Upper lobe of left lung (tissue), 6 donors: ENCODE results near the gene LNX1. TPM values are rescaled to one million over a fixed set of nuclear protein-coding genes. Genes with fewer than 3 reads are reported as not detected.

Experiments
- ATAC-seq, 2 donors: fragments of 200-7000 bp; cut with Tn5 transposase; one replicate each; pipeline ENCODE4 v1.9.1; 2022; ENCODE audit warnings: mild to moderate bottlenecking in 2 of 2, moderate library complexity in 2 of 2; ENCODE audit not compliant: low FRiP score in 2 of 2
- DNase-seq, 2 donors: peaks; one replicate each; pipeline ENCODE4 v3.0.0-alpha.2; 2019 to 2020
- H3K27ac ChIP-seq, 4 donors: fragments of 200-600 bp; sonication (generic); one replicate each; pipeline ENCODE4 v1.5.1; 2016 to 2019
- H3K27me3 ChIP-seq, 4 donors: fragments of 200-600 bp; sonication (generic); one replicate each; pipeline ENCODE4 v1.5.1; 2017 to 2019
- H3K36me3 ChIP-seq, 4 donors: fragments of 200-600 bp; sonication (generic); one replicate each; pipeline ENCODE4 v1.5.1; 2016 to 2019
- H3K4me1 ChIP-seq, 4 donors: fragments of 200-600 bp; sonication (generic); one replicate each; pipeline ENCODE4 v1.5.1; 2018 to 2019
- H3K4me3 ChIP-seq, 4 donors: fragments of 200-600 bp; sonication (generic); one replicate each; pipeline ENCODE4 v1.5.1; 2017 to 2019; ENCODE audit warnings: mild to moderate bottlenecking in 2 of 4, moderate library complexity in 1 of 4
- H3K9me3 ChIP-seq, 4 donors: fragments of 200-600 bp; sonication (generic); one replicate each; pipeline ENCODE4 v1.5.1; 2018 to 2019
- CTCF ChIP-seq, 6 experiments: fragments of 450-650 bp in 4 of 6; fragments of 200-600 bp in 2 of 6; sonication (generic) in 2 of 6; IDR thresholded peaks; one replicate each; pipeline ENCODE4 v1.5.1; 2016 to 2019; ENCODE audit warnings: antibody characterized with exemption in 6 of 6
- EP300 ChIP-seq, 4 donors: sonication (generic); formaldehyde crosslinking; IDR thresholded peaks; one replicate each; pipeline ENCODE4 v1.5.1; 2017; ENCODE audit warnings: antibody characterized with exemption in 4 of 4, control low read depth in 2 of 4
- POLR2A ChIP-seq, 4 donors: fragments of 450-650 bp; IDR thresholded peaks; one replicate each; pipeline ENCODE4 v1.5.1; 2016 to 2017; ENCODE audit warnings: antibody characterized with exemption in 4 of 4, mild to moderate bottlenecking in 2 of 4
- POLR2AphosphoS5 ChIP-seq, 2 donors: sonication (generic); formaldehyde crosslinking; IDR thresholded peaks; one replicate each; pipeline ENCODE4 v1.5.1; 2017; ENCODE audit warnings: antibody characterized with exemption in 2 of 2
- WGBS, 2 donors: methylation state at CpG; one replicate each; pipeline ENCODE4 v1.1.5; 2017 to 2018; 5-methylcytosine and 5-hydroxymethylcytosine counted together
- total RNA-seq, 6 donors: library from RNA; depleted of rRNA in 4 of 6; stranded (reverse); fragments of >200 nt in 4 of 6; gene quantifications; one replicate each; pipeline versions ENCODE4 v1.1.0 to v1.2.1, GENCODE V29; 2016 to 2021
- donor health status: DM: no; HTN: no; CAD: no; lungs with moderate emphysema.
- donor health status: DM: no; HTN: yes; CAD: no; lungs with severe emphysema.

The LNX1 gene
- total RNA-seq, 6 donors from 2014 or later, result 2.7 to 7.3 (median 4.3) TPM

GRCh38 chr4:53432528-53433424 lies 158.5 kb downstream of the LNX1 start:
- Histone ChIP-seq H3K27me3 (no peaks in the 10 kb centered on the region), H3K27ac (no peak overlapping the region), H3K4me3 (no peak overlapping the region), H3K9me3 (no peaks in the 10 kb centered on the region), H3K36me3 (peaks cover 0 to 52% (median 10%) of the 10 kb centered on the region in 4 donors), H3K4me1 (no peaks in the 10 kb centered on the region)
- ATAC-seq (no peak), DNase-seq (no peak)
- 94 to 98% methylated on average over 4 of the region's 4 CpGs for WGBS, 2 donors
- TF ChIP-seq EP300 (IDR thresholded peaks at IDR 0.05) (no peak), POLR2AphosphoS5 (IDR thresholded peaks at IDR 0.05) (no peak), POLR2A (IDR thresholded peaks at IDR 0.05) (no peak), CTCF (IDR thresholded peaks at IDR 0.05) (no peak)

GRCh38 chr4:53431052-53431451 lies 160.2 kb downstream of the LNX1 start:
- no peaks in the 10 kb centered on the region for H3K4me1 ChIP-seq
- DNase-seq, result no peak
- H3K36me3 ChIP-seq, result peaks cover 0 to 50% (median 11%) of the 10 kb centered on the region in 4 donors
- H3K9me3 ChIP-seq, result no peaks in the 10 kb centered on the region
- WGBS, 2 donors, result 74 to 76% methylated on average over 5 of the region's 5 CpGs
- no peaks in the 10 kb centered on the region for H3K27me3 ChIP-seq
- TF ChIP-seq POLR2A (IDR thresholded peaks at IDR 0.05) (no peak), POLR2AphosphoS5 (IDR thresholded peaks at IDR 0.05) (no peak), CTCF (IDR thresholded peaks at IDR 0.05) (no peak)
- no peak overlapping the region for H3K4me3 ChIP-seq
- H3K27ac ChIP-seq, result no peak overlapping the region
- ATAC-seq, result no peak

GRCh38 chr4:53427366-53427765 lies 163.9 kb downstream of the LNX1 start:
- no peak for ATAC-seq
- Histone ChIP-seq H3K27me3 (no peaks in the 10 kb centered on the region), H3K27ac (no peak overlapping the region), H3K4me3 (no peak overlapping the region), H3K9me3 (no peaks in the 10 kb centered on the region), H3K36me3 (peaks cover 0 to 40% (median 11%) of the 10 kb centered on the region in 4 donors), H3K4me1 (no peaks in the 10 kb centered on the region)
- no peak for DNase-seq
- no peak for TF ChIP-seq CTCF (IDR thresholded peaks at IDR 0.05)
- no peak for TF ChIP-seq POLR2A (IDR thresholded peaks at IDR 0.05)
- no peak for TF ChIP-seq EP300 (IDR thresholded peaks at IDR 0.05)
- TF ChIP-seq POLR2AphosphoS5 (IDR thresholded peaks at IDR 0.05), result no peak

- ATAC-seq (no peak), DNase-seq (no peak)
- Histone ChIP-seq H3K36me3 (peaks cover 0 to 19% (median 11%) of the 10 kb centered on the region in 4 donors), H3K4me3 (no peak overlapping the region), H3K9me3 (no peaks in the 10 kb centered on the region), H3K27me3 (no peaks in the 10 kb centered on the region), H3K4me1 (no peaks in the 10 kb centered on the region), H3K27ac (no peak overlapping the region)
- TF ChIP-seq POLR2AphosphoS5 (IDR thresholded peaks at IDR 0.05), result no peak
- TF ChIP-seq POLR2A (IDR thresholded peaks at IDR 0.05), result no peak
- no peak for TF ChIP-seq EP300 (IDR thresholded peaks at IDR 0.05)
- TF ChIP-seq CTCF (IDR thresholded peaks at IDR 0.05), result no peak
Observed at GRCh38 chr4:53424280-53424679, 167.0 kb downstream of the LNX1 start.

- Histone ChIP-seq H3K27ac (no peak overlapping the region), H3K4me1 (no peaks in the 10 kb centered on the region), H3K9me3 (no peaks in the 10 kb centered on the region), H3K4me3 (no peak overlapping the region), H3K36me3 (peaks cover 0 to under 1% (median 0%) of the 10 kb centered on the region in 4 donors), H3K27me3 (no peaks in the 10 kb centered on the region)
- DNase-seq (no peak), ATAC-seq (no peak)
- 97 to 100% methylated on average over 1 of the region's 1 CpG for WGBS, 2 donors
- TF ChIP-seq POLR2AphosphoS5 (IDR thresholded peaks at IDR 0.05), result no peak
Observed at GRCh38 chr4:53422367-53422766, 168.9 kb downstream of the LNX1 start.
